HG02981 (cell line): Measurements from ENCODE around the gene KIRREL3.

Experiments
- ATAC-seq: cut with Tn5 transposase; IDR thresholded peaks from one replicate; pipeline ENCODE4 v1.9.1; 2021; ENCODE audit warnings: mild to moderate bottlenecking, moderate library complexity; ENCODE audit not compliant: unreplicated experiment

The KIRREL3 gene

DNA sequence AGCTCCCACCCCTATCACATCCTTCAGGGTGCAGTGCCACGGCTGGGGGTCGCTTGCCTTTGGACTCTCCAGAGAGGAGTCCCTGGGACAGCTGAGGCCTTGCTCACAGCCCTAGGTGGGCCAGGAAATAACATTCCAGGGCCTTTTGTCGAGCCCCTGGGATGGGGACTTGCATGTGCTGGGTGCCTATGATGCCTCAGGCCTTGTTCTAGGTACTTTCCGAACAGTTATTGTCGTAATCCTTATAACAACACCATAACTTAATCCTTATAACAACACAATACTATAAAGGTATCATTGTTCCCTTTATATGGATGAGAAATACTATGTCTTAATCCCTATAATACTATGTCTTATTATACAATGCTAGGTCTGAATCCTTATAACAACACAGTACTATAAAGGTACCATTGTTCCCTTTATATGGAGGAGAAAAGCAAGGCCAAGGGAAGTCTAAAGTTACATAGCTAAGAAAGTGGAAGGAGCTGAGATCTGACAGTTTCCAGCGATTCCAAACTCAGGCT, 408.5 kb downstream of the KIRREL3 start:
- ATAC-seq: no peak

DNA sequence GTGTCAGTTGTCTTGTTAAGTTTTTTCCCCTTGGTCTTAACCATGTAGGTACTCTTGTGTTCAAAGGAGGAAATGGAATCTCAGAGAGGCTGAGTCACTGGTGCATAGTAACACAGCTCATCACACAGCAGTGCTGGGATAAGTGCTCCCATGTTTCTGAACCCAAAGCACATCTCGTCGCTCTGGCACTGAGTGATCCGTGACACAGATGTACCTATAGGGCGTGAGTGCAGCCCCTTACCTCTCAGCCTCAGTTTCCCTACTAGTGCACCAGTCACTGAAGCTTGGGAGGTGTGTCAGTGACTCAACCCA, 411.1 kb downstream of the KIRREL3 start:
- ATAC-seq: no peak

DNA sequence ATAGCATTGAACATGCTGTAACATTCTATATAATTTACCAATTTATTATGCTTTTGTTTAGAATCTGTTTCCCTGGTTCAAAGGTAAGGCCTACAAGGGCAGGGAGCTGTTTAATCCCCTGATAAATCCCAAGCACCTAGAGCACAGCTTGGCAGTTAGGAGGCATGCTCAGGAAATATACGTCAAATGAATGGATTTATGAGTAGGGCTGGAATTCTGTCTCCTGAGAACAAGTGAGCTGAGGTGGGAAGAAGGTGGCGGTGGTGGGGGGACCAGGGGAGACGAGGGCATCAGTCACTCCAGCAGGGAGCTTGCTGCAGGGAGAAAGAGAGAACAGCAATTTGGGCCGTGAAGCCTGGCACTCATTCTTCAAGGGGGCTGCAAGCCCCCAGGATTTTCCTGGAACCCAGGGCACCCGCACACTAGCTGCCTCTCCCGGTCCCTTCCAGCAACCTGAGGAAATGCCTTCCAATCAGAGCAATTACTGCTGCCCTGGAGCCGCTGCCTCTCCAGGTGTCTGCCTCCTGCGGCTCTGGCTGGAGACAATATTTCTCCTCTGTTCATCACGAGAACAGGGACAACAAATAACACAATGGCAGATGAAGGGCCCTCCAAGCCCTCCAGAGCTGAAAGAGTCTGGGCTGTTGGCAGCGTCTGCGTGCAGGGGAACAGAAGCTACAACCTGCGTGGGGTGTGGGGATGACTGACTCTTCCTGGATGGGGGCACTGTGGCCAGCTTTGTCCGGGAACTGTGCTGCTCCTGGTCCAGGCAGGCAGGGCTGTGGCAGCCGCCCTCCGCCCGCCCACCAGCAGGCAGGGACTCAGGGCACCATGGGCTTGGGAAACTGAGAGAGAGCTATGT, 411.7 kb downstream of the KIRREL3 start:
- ATAC-seq: no peak

DNA sequence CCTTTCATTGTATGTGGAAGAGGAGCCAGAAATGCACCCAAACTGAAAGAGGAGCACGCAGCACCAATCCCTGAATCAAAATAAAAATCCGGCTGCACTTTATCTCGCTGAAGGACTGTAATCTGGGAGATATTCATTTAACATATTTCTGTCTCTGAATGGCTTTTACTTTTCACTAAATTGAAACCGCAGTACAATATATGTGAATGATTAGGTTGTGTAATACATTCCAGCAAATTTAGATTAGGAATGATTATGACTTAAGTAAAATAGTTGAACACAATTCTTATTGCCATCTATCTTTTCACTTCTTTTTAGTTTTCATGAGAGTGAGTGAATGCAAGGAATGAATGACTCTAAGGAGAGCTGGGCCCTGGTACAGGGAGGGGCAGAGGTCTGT, 413.0 kb downstream of the KIRREL3 start:
- ATAC-seq: no peak

DNA sequence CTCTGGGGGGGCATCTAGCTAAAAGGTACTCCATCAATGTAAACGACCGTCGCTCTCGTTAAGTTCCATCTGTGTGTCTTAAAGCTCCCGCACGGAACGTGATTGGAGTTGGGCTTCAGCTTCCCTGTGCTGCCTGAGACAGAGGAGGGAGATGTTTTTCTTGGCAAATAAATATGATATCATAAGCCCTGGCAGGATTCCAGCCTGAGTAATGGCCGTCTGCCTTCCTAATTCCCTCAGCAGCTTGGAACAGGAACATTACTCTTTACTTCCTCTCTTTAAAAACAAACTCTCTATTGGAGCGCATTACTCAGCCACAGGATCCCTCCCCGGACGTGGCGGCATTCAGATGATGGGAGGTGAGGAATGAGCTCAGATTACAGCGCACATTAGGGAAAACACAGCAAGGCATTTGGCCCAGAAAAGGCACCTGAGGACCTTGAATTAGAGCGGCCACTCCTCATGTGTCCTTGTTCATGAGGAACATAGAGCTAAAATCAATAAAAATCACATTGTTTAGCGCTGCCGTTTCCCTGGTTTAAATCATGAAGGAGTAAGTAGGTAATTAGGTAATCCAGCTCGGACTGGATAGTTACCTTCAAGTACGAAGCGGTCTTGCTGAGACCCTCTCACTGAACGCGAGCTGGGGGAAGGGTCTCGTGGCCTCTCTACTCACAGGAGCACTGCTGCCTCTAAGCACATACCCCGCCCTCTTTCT, 414.6 kb downstream of the KIRREL3 start:
- ATAC-seq: no peak

DNA sequence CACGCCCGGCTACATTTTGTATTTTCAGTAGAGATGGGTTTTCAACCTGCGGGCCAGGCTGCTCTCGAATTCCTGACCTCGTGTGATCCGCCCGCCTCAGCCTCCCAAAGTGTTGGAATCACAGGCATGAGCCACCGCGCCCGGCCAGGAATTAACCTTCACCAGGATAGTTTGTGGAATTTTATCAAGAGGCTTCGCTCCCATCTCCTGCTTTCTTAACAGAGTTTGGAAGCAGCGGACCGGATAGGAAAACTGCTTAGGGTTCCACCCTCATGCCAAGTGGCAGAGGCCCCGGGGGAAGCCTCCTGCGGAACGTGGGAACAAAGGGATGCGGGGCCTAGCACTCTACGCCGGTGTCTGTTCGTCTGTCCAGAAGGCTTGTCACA, 415.2 kb downstream of the KIRREL3 start:
- no peak for ATAC-seq

DNA sequence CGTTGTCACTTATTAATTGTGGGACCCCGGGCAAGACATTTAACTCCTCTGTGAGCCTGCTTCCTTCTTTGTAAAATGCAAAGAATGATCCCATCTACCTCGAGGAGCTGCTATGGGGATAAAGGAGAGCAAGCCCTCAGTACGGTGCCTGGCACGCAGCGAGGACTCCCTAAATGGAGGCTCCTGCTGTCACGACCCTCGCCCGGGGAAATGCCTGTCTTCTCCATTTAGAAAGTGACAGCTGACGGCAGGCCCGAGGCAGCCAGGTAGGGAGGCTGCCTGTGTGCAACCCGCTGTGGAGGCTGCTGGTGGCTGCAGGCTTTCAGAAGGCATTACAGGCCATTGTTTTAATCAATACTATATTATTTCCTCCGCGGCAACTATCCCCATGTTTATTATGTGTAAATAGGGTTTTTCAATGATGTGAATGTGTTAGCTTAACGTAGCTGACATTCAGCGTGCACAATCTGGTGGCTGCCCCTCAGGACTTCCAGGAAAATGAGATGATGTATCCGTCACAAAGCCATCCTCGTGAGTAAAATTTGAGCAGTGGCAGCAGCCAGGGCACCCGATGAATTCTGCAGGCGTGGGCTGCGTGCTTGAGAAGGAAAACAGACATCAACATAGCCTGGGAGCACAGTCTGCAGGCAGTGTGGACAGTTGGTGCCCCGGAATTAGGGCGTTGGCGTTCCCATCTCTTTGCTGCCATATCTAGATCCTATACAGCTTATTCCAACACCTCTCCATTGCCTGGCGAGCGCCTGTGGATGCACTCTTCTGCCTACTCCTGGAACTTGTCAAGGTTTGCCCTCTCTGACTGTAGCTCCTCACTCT, 416.8 kb downstream of the KIRREL3 start:
- ATAC-seq: no peak

DNA sequence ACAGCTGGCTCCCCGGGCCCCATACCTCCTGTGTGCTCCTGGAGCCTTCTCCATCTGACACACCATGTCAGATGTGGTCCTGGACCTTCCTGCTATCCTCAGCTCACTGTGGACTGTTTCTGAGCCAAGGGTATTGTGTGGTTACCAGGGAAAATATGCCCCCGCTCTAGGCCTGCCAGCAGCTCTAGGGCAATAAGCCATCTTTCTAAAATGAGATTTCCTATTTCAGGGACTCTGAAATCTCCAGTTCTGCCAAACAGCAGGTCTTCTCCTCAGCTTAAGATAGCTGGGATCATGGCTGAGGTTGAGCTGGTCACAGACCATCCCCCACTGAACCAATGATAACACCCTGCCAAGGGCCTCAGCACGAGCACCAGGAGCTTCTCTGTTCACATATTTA, 417.5 kb downstream of the KIRREL3 start:
- no peak for ATAC-seq

DNA sequence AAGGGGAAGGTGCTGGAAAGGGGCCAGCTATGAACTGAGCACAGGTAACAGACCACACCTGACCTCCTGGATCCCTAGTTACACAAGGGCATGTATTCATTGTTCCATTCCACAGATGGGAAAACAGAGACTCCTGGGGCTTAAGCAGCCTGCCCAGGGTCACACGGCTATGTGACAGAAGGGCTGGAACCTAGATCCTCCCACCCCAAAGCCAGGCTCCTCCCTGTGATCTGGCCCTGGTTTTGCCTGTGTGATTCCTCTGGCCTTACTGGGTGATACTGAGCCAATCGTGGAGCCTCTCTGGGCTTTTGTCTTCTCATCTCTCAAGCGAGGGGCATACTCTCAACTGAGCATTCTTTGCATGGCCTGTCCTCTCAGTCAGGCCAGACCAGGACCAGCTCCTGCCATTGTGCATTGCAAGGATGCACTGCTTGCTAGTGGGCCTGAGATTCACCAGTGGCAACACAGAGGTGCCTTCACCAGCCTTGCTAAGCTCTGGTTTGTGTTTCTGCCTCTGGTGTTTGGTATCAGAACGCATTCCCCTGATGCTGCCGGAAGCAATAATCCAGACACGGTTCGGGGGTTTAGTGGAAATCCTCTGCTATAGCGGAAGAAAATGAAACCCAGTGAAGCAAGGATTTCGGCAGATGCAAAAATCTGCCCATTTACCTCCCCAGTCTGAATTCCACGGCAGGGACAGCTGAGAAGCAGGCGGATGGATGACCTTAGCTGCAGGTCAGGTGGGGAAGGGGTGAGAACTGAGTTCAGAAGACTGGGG, 418.5 kb downstream of the KIRREL3 start:
- no peak for ATAC-seq

DNA sequence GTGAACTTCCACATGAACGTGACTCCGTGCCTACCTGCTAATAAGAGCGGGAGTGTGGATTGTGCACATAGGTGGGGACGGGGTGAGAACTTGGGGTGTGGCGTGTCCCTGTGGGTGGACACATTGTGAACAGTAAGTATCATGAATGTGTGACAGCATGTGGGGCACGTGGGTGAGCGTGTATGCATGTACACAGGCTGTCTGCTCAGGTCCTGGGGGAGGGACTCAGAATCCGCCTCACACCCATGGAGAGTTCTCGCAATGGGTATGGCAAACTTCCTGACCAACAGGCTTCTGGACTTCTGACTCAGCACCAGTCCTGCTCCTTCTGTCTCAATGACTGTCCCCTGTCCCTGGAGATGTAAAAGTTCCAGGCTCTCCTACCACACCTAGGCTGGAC, 422.1 kb downstream of the KIRREL3 start:
- no peak for ATAC-seq

DNA sequence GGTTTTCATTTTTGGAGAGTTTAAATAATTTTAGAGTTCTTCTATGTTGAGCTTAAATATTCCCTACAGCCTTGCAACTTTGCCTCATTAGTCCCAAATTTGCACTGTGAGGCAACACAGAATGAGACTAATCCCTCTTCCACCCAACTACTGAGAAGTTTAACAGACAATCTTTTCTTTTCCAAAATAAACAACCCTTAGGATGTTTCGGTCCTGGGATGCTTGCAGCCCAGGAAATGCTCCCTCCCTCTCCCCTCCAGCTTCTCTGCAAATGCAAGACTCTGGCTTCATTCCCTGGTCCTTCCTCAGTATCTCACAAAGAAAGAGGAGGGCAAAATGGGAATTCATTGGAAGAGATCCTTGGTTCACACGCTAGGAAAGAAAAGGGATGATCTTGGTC, 422.5 kb downstream of the KIRREL3 start:
- no peak for ATAC-seq

DNA sequence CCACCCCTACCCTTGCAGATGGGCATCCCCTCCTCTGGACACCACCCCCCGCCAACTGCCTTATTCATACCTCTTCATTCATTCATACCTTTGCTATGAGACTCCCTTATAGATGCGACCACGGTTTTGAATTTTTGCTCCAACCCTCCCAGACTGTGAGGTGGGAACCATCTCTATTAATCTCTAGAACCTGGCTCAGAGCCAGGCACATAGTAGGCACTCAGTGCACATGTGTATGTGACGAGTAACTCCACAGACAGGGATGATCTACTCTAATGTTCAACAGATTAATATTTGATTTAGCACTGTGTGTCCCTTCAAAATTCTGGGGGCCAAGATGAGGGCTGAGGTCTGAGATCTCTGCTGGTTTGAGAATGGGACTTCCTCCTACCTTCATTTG, 424.7 kb downstream of the KIRREL3 start:
- ATAC-seq: no peak

DNA sequence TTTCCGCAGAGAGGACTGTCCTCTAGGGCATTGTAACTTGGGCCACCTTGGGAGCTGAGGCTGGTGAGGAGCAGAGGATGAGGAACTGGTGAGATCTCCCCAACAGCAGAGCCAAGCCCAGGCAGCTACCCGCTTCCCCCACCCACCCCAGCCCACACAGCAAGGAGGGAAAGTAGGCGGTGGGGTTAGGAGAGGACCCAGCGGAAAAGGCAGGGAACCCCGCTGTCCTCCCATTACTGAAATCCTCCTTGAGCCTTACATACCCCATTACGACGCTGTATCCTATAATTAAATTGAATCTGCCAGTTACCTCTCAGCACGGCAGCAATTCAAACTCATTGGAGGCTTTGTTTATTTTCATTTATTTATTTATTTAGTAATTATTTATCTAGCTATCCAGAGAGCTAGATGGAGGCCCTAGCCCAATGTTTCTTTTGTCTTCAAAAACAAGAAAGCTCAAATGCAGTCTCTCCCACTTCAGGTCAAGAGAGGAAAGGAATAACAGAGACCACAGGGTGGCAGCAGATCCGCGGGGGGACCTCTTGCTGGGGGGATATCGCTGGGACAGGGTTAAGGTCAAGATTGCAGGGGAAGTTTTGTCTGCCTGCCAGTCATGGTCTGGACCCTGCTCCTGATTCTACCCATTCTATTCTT, 427.1 kb downstream of the KIRREL3 start:
- no peak for ATAC-seq

DNA sequence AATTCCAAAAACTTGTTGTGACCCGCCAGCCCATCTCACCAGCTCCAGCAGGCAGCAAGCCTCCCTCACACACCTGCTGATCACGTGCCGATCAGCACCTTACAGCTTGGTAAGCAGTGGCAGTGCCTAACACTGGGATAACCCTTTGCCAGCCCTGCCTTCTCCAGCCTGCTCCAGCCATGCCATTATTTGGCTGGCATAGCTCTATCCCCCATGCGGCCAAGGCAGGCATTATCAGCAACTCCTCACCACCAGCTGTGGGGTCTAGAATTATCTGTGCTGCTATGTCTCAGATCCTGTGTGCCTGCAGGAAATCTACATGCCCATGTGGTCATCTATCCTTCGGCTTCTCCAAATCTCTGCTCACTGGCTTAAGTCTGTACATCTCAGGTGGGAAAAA, 430.1 kb downstream of the KIRREL3 start:
- ATAC-seq: no peak

DNA sequence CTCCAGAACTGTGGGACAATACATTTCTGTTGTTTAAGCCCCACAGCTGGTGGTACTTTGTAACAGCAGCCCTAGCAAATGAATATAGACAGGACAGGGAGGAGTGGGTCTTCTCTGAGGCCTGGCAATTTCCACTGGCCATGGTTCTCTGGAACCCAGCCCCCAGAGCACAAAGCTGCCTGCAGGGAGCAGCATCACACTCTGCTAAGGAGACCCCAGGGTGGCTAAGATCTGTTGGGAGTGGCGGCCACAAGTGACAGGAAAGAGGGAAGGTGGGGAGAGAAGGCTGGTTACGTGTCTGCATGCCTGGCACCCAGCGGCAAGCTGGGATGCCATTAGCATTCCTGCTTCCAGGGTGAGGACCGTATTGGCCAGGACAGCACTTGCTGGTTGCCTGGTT, 433.2 kb downstream of the KIRREL3 start:
- no peak for ATAC-seq

DNA sequence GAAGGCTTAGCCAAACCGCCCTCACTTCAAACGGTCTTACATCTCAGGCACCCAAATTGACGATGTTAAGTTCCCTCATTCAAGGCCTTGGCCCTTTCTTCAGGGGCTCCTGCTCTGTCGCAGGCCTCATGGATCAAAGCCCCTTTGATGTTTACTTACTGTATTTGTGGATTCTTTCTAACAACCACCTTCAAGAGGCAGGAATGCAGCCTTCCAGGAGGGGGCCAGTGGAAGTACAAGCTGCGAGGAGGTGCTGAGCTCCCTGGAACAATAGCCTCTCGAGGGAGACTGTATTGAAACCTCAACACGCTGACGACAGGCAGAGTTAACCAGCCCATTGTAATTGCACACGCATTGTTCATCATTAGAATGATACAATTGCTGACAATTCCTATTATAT, 436.0 kb downstream of the KIRREL3 start:
- no peak for ATAC-seq

DNA sequence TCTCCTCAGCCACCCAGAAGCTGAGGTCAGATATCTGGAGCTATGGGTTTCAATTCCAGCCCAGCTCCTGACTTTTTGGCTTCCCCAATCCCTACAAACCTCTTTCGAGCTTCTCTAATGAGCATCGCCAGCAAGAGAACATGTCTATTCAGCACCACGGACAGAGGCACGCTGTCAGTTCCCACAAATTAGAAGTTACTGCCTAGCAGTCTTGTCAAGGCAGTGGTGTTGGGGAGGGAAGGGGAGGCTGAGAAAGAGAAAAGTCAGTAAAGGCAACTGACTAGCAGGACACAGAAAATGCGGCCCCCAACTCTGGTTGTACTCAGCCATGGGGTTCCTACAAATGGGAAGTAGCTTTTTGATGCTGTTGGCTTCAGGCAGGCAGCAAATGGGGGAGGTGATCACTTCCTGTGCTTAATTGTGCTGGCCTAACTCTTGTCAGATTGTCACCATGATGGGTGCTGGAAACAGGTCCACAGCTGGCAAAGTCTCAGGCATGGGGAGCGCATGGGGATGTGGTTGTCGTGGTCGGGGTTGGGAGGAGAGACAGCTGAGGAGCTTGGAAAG, 439.2 kb downstream of the KIRREL3 start:
- no peak for ATAC-seq

DNA sequence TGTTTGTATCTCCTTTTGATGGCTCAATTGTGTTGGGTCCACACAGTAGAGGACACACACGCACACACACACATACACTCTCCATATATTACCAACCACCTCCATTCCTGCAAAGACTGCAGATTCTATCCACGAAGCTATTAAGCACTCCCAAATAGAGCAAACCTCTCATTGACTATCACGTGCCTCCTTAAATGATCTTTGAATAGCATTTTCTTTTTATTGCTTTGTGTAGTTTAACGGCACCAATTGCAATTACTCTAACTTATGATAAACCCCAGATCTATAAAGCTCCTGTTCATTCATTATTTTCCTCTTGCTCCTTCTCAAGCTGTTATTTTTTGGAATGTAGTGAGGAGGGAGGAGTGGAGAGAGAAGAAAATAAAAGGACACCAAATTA, 440.3 kb downstream of the KIRREL3 start:
- ATAC-seq: no peak

DNA sequence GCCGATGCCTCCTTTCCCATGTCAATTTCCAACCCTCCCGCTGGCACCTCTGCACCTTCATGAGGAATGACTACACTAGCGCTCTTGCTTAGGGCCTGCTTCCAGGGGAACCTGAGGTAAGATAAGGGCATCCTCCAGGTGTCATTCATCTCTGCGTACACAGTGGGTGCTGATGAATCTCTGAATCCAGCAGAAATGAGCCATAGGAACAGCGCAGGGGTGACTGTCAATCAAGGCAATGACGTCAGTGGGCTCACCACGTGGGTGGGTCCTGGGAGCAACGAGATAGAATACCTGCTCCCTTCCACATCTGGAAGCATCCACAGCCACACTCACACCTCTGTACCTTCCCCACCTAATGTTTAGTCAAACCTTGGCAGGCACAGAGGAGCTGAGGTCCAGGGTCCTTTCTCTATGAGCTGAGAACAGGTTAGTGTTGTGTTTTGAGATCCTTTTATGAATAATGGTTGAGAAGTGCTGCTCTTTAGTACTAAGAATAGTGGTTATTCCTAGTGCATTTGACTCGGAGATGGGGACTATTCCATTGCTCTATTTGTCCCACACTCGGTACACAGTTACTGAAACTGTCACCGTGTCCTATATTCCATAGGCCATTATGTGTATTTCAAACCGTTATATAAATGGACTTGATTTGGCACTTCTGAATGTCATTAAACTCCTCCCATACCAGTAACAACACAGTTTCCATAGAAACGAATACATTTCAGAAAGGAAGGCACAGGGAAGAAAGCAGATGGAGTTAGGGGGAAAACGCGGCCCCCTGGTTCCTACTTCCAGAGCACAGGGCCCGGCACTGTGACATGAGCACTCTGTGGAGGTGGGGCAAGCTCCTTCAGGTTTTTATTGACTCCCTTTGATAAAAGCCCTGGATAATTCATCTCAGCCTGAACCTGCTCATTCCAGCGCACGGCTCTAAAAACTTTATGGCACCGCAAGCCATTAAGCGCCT, 451.7 kb downstream of the KIRREL3 start:
- ATAC-seq: no peak
